Stimulated activated CD4-positive, alpha-beta T cell treated with anti-CD3 and anti-CD28 coated beads, TNF-alpha, amount 100 ng/mL, for 48 hours (primary cell): ENCODE data around the gene BRD3OS.

Source experiments
- DNase-seq, 3 donors: peaks; one replicate each; pipeline ENCODE4 v3.0.0-alpha.2; 2020; ENCODE audit warnings: low read depth in 3 of 3

BRD3OS gene

GRCh38 chr9:134034215-134035040, 9.1 kb downstream of the BRD3OS start:
- no peak for DNase-seq

- no peak for DNase-seq
Measured at GRCh38 chr9:134035041-134036039, 10.1 kb downstream of the BRD3OS start.

GRCh38 chr9:134036130-134036529, 10.8 kb downstream of the BRD3OS start:
- DNase-seq: no peak

DNA sequence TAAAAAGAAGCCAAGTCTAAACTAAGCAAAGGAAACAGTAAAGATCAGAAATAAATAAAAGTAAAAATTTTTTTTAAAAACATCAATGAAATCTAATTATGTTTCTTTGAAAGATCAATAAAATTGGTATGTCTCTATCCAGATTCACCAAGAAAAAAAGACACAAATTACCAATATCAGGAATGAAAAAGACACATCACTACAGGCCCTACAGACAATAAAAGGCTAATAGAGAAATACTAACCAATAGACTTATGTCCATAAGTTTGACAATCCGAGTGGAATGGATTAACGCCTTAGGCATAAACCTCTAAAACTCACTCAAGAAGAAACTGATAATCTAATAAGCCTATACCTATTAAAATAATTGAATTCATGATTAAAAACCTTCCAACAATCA, 12.4 kb downstream of the BRD3OS start:
- no peak for DNase-seq

DNA sequence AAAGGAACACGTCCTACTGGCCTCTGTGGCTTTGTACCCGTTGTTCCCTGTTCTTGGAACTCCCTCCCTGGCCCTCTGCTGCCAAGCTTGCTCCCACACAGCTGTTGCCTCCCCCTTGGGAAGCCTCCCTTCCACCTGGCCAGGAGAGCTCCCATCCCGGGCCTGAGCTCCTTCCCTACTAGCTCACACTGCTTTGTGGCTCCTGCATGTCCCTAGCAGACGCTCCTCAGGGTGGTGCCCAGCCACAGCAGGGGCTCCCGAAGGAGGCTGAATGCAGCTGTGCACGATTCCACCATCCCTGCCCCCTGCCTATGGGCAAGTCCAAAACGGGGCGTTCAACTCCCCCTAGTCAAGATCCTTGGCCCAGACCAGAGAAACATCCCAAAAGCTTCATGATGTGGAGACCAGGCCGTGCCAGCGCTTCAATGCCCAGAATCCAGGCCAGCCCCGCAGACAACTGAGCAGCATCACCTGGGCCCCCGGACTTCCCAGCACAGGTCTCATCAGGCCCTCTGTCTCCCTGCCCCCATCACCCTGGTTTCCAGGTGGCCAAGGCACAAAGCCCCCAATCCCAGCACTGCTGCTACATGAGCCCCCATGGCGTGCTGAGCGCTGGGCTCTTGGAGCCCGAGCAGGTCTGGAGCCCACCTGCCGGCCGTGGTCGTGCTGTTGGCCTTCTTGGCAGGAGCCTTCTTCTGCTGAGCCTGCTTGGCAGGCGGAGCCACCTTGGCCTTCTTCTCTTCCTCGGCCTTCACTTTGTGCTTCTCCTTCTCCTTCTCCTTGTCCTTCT, 14.3 kb downstream of the BRD3OS start:
- DNase-seq: no peak

DNA sequence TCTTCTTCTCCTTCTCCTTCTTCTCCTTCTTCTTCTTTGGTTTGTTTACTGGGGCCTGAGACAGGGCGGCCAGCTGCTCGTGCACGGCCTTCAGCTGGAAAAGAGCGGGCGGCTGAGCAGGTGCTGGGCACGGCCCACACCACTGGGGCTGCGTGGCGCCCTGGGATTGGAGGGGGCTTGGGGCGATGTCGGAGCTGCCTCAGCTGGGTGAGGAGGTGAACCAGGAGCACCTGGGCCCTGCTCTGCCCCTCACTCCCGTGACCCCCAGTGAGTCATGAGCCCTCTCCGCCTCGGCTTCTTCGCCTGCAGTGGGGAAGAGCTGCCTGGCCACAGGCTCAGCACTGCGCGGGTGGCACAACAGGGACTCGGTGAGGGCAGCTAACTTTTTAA, 14.9 kb downstream of the BRD3OS start:
- DNase-seq: no peak

DNA sequence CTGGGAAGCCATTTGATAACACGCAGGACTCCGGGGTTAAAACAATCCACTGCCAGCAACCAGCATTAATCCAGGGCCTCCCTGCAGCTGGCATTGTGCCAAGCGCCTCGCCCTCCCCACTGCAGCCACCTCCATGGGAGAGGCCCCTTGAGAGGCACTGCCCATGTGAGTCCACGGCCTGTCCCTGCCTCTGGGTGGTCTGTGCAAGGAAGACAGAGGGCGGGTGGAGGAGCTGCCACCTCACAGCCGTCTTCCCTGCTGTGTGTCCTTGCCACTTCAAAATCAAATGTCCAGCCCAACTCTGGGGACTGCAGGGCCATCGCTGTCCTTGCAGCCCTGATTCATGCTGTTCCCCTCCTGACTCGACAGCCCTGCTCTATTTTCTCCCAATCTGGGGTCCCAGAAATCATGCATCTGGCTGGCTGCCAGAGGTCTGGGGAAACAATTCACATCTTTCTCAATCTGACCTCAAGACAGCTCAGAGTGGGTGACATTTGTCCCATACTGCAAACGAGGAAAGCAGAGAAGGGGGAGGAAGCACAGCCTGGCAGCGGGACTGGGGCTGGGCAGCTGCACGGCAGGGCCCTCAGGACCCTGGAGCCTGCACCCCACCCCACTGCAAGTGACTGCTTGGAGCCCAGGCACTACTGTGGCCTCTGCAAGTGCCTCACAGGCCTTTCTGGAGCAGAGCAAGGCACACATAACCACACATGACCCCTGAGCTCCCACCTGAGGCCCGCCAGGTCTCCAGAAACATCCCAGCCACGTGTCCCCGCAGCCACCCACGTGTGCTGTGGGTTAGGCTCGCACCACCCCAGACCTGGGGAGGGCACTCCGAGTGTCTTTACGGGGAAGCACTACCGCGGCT, 15.7 kb downstream of the BRD3OS start:
- no peak for DNase-seq

DNA sequence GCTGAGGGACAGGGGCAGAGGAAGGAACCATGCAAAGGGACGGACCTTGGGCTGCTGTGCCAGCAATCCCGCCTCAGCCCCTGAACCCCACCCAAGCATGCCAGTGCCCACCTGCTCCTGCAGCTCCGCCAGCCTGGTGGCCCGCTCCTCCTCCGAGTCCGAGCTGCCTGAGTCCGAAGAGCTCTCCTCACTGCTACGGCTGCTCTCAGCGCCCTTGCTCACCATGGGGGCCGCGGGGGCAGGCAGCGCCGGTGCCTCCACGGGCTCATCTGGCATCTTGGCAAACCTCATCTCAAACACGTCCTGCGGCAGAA, 16.3 kb downstream of the BRD3OS start:
- DNase-seq: no peak

GRCh38 chr9:134043531-134043988, 18.3 kb downstream of the BRD3OS start:
- DNase-seq: no peak

GRCh38 chr9:134044944-134045343, 19.7 kb downstream of the BRD3OS start:
- no peak for DNase-seq

GRCh38 chr9:134045841-134046544, 20.7 kb downstream of the BRD3OS start:
- DNase-seq: no peak

GRCh38 chr9:134046894-134047681, 21.8 kb downstream of the BRD3OS start:
- DNase-seq: no peak

DNA sequence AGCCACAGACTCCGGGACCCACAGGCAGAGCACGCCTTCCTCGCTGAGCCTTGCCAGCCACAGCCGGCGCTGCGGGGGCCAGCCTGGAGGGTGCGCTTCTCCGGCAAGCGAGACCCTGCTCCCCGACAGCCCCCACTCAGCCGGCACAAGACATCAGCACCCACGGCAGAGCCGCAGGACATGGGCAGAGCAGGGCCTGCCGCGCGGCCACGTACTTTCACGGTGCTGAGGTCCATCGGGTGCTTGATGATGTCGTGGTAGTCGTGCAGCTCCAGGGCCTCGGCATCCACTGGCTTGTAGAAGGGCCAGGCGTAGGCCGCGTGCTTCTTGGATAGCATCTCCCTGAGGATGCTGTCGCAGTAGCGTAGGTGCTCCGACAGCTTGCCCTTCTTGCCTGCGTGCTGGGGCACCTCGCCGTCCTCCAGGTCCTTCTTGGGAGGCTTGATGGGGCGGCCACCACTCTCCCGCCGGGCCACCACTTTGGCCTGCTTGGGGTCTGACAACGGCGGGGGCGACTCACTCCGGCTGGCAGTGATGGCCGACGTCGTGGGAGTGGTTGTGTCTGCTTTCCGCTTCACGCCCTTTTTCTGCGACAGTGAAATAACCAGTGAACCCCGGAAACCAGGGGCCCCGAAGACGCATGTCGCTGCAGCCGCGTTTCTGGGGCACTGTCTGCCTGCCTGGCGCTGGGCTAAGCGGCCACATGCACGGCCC, 22.7 kb downstream of the BRD3OS start:
- DNase-seq: no peak

GRCh38 chr9:134048582-134048968, 23.3 kb downstream of the BRD3OS start:
- DNase-seq: no peak

GRCh38 chr9:134049236-134049635, 24.0 kb downstream of the BRD3OS start:
- no peak for DNase-seq

DNA sequence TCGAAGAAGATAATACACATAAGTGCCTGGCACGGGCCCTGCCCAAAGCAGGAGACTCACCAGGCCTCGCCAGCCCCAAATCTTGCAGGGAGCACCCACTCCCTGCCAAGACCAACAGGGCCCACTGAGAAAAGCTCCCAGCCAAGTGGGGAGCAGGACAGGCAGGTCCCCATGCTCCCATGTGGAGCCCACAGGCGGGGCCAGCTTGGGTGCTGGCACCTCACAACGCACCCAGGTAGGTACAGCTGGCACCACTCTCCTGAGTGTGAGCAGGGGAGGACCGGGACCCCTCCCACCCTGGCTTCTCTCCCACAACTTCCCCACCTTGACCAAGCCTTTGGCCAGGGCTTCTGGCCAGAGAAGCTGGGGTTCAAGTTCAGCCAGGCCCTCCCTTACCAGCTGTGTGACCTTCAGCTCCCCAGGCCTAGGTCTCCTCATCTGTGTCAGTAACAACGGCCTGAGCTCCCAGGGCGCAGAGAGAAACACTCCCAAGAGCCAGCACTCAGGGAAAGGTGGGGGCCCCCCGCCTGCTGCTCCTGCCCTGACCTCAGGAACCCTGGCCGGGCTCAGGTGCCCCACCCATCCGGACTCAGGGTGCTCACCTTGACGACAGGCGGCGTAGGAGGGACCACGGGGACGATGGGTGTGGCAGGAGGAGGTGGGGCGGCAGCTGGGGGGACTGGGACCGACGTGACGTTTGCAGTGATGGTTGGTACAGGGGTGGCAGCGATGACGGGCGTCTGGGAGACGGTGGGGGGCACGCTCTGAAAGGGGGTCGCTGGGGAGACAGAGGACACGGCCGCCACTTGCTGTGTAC, 24.7 kb downstream of the BRD3OS start:
- DNase-seq: no peak

DNA sequence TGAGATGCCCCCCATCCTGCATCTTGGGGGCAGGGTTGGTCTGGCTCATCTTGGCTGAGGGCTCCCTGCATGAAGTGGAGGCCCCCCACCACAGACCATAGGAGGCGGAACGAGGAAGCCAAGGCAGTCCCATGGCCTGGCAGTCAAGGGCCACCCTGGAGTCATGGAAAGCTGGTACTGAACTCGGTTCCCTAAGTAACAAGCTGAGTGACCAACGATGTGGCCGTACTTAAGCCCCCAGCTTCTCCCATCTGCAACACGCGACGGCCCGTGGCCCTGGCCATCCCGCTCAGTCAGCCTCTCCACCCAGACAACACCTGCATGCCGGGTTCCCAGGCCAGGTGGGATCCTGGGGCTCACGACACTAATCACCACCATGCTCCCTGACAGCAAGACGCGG, 25.4 kb downstream of the BRD3OS start:
- DNase-seq: no peak

DNA sequence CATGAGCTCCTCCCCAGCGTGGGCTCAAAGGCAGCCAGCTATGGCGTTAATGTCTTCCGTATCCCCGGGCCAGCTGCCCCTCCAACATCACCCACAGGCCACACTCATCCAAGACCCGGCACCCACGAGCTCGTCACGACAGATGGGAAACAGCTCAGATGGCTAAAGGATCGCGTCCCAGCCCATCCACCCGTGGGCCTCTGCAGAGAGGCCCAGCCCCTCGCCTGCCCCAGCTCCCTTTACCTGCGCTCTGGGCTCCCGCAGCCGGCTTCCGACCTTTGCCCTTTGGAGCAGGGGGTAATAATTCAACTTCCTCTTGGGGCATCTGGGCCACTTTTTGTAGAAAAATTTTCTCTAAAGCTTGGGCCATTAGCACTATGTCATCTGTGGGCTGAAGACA, 26.0 kb downstream of the BRD3OS start:
- DNase-seq: no peak
